H1 (cell line): ENCODE data around the gene SLC7A7. TPM values are rescaled to one million over a fixed set of nuclear protein-coding genes. Genes with fewer than 3 reads are reported as not detected.

Source experiments
- CTCF ChIA-PET: fragments of 300-600 bp; sonication (Branson Sonifier 250); formaldehyde crosslinking; loops from one replicate; lab custom pipeline; 2021; ENCODE audit not compliant: partially characterized antibody; lab: Charles Lee
- POLR2A ChIA-PET: fragments of 300-600 bp; sonication (Branson Sonifier 250); formaldehyde crosslinking; loops from one replicate; lab custom pipeline; 2021; ENCODE audit warnings: inconsistent platforms; ENCODE audit not compliant: partially characterized antibody; lab: Charles Lee
- DNase-seq, 2 experiments: peaks; one replicate each; pipeline versions ENCODE4 v3.0.0 to v3.0.0-alpha.2; 2010 to 2022; ENCODE audit warnings: low spot score in 2 of 2, low read depth in 1 of 2, mixed read lengths in 1 of 2
- FAIRE-seq: peaks from 2 replicates; lab custom pipeline; 2011; peaks lifted over from hg19 to GRCh38; lab: Jason Lieb, UNC
- H2AFZ ChIP-seq: 2 replicates; pipeline ENCODE4 v1.8.1; 2012; ENCODE audit warnings: low read length, inconsistent platforms
- H2AK5ac ChIP-seq: 2 replicates; pipeline ENCODE4 v1.6.1; 2013; ENCODE audit warnings: low read depth, low read length
- H2BK120ac ChIP-seq: replicated peaks from 2 replicates; pipeline ENCODE3; 2013; ENCODE audit warnings: low read depth, low read length, inconsistent platforms
- H2BK12ac ChIP-seq: 2 replicates; pipeline ENCODE4 v1.6.1; 2013; ENCODE audit warnings: low read depth, low read length
- H2BK15ac ChIP-seq: 2 replicates; pipeline ENCODE4 v1.6.1; 2013; ENCODE audit warnings: low read length
- H2BK20ac ChIP-seq: 2 replicates; pipeline ENCODE4 v1.6.1; 2013; ENCODE audit warnings: low read length
- H2BK5ac ChIP-seq: 2 replicates; pipeline ENCODE4 v1.6.1; 2013; ENCODE audit warnings: low read depth, low read length
- H3K14ac ChIP-seq: 2 replicates; pipeline ENCODE4 v1.6.1; 2013; ENCODE audit warnings: inconsistent platforms; ENCODE audit not compliant: insufficient read length
- H3K18ac ChIP-seq: 2 replicates; pipeline ENCODE4 v1.6.1; 2013; ENCODE audit warnings: low read length; ENCODE audit errors: extremely low read depth
- H3K23ac ChIP-seq: 2 replicates; pipeline ENCODE4 v1.6.1; 2013; ENCODE audit warnings: inconsistent platforms; ENCODE audit not compliant: insufficient read length
- H3K23me2 ChIP-seq: 2 replicates; pipeline ENCODE4 v1.6.1; 2013; ENCODE audit warnings: low read depth, low read length
- H3K27ac ChIP-seq: 2 replicates; pipeline ENCODE4 v1.6.1; 2011; ENCODE audit warnings: low read depth, low read length, inconsistent platforms
- H3K27me3 ChIP-seq, 4 experiments: replicated peaks in 1 of 4; 1 replicate in 1 of 4; 2 replicates in 3 of 4; pipeline versions ENCODE4 v1.6.1 to v1.8.1; 2011 to 2013; ENCODE audit warnings: low read length in 3 of 4, mild to moderate bottlenecking in 3 of 4, inconsistent platforms in 2 of 4, mixed read lengths in 2 of 4, moderate library complexity in 1 of 4; ENCODE audit not compliant: control insufficient read depth in 3 of 4, insufficient read depth in 3 of 4; ENCODE audit errors: extremely low read depth in 1 of 4
- H3K36me3 ChIP-seq, 4 experiments: 2 replicates each; pipeline versions ENCODE4 v1.6.1 to v1.8.1; 2011 to 2013; ENCODE audit warnings: mild to moderate bottlenecking in 4 of 4, low read length in 3 of 4, moderate library complexity in 2 of 4, control low read depth in 1 of 4, inconsistent platforms in 1 of 4; ENCODE audit not compliant: insufficient read depth in 4 of 4, control insufficient read depth in 2 of 4
- H3K4ac ChIP-seq: replicated peaks from 2 replicates; pipeline ENCODE3; 2013; ENCODE audit warnings: low read length, low read depth, mixed read lengths, inconsistent platforms; ENCODE audit not compliant: insufficient read length
- H3K4me1 ChIP-seq, 4 experiments: replicated peaks in 1 of 4; 1 replicate in 1 of 4; 2 replicates in 3 of 4; pipeline versions ENCODE4 v1.6.1 to v1.8.1; 2011 to 2013; ENCODE audit warnings: low read length in 3 of 4, inconsistent platforms in 2 of 4, mixed read lengths in 1 of 4; ENCODE audit not compliant: insufficient read depth in 4 of 4, control insufficient read depth in 3 of 4
- H3K4me2 ChIP-seq, 2 experiments: 2 replicates each; pipeline versions ENCODE4 v1.6.1 to v1.8.1; 2011 to 2013; ENCODE audit warnings: low read depth in 2 of 2, low read length in 2 of 2, control low read depth in 1 of 2, inconsistent platforms in 1 of 2, mild to moderate bottlenecking in 1 of 2; ENCODE audit not compliant: insufficient read depth in 1 of 2
- H3K4me3 ChIP-seq, 4 experiments: fragments of 200-600, 300-600 bp in 1 of 4; sonication (generic), shearing (Covaris generic), sonication (Bioruptor Twin) in 1 of 4; 2 replicates each; pipeline versions ENCODE4 v1.5.1 to v1.8.1; 2011 to 2016; ENCODE audit warnings: low read length in 4 of 4, low read depth in 3 of 4, control low read depth in 2 of 4, inconsistent platforms in 2 of 4, mild to moderate bottlenecking in 2 of 4, mixed read lengths in 1 of 4, moderate library complexity in 1 of 4; ENCODE audit not compliant: insufficient read depth in 2 of 4; ENCODE audit errors: extremely low read depth in 1 of 4
- H3K56ac ChIP-seq: replicated peaks from 2 replicates; pipeline ENCODE3; 2013; ENCODE audit warnings: low read depth, mild to moderate bottlenecking, mixed read lengths, low read length, inconsistent platforms; ENCODE audit not compliant: insufficient read length
- H3K79me1 ChIP-seq: 2 replicates; pipeline ENCODE4 v1.6.1; 2013; ENCODE audit warnings: low read depth, low read length, control low read depth
- H3K79me2 ChIP-seq, 2 experiments: 2 replicates each; pipeline versions ENCODE4 v1.6.1 to v1.8.1; 2012 to 2013; ENCODE audit warnings: low read length in 2 of 2, mild to moderate bottlenecking in 2 of 2, inconsistent platforms in 1 of 2; ENCODE audit not compliant: insufficient read depth in 2 of 2, control insufficient read depth in 1 of 2
- H3K9ac ChIP-seq, 4 experiments: replicated peaks in 1 of 4; 1 replicate in 1 of 4; 2 replicates in 3 of 4; pipeline versions ENCODE4 v1.6.1 to v1.8.1; 2011 to 2013; ENCODE audit warnings: low read depth in 3 of 4, low read length in 3 of 4, control low read depth in 2 of 4, mild to moderate bottlenecking in 2 of 4, moderate library complexity in 2 of 4, inconsistent platforms in 1 of 4; ENCODE audit errors: extremely low read depth in 1 of 4
- H3K9me3 ChIP-seq, 2 experiments: 2 replicates each; pipeline versions ENCODE4 v1.6.1 to v1.8.1; 2012 to 2013; ENCODE audit warnings: mild to moderate bottlenecking in 2 of 2, moderate library complexity in 2 of 2, control low read depth in 1 of 2, inconsistent platforms in 1 of 2, low read depth in 1 of 2, low read length in 1 of 2, mixed read lengths in 1 of 2; ENCODE audit not compliant: insufficient read depth in 2 of 2
- H4K20me1 ChIP-seq, 2 experiments: replicated peaks in 1 of 2; 2 replicates each; pipeline versions ENCODE3 to v1.8.1; 2011 to 2013; ENCODE audit warnings: inconsistent platforms in 2 of 2, low read length in 2 of 2, mild to moderate bottlenecking in 1 of 2; ENCODE audit not compliant: insufficient read depth in 2 of 2, control insufficient read depth in 1 of 2
- H4K5ac ChIP-seq: 2 replicates; pipeline ENCODE4 v1.6.1; 2013; ENCODE audit warnings: low read length, low read depth, mixed read lengths, inconsistent platforms; ENCODE audit not compliant: insufficient read length
- H4K8ac ChIP-seq: 2 replicates; pipeline ENCODE4 v1.8.0; 2013; ENCODE audit warnings: mild to moderate bottlenecking, moderate library complexity, low read length, inconsistent platforms; ENCODE audit not compliant: insufficient read depth; ENCODE audit errors: extremely low read depth
- H4K91ac ChIP-seq: replicated peaks from 2 replicates; pipeline ENCODE3; 2013; ENCODE audit warnings: low read length, mixed read lengths, inconsistent platforms; ENCODE audit not compliant: insufficient read length
- CEBPB ChIP-seq: IDR thresholded peaks from 2 replicates; pipeline ENCODE4 v1.6.1; 2012; ENCODE audit warnings: low read depth, low read length
- CREB1 ChIP-seq: IDR thresholded peaks from 2 replicates; pipeline ENCODE4 v1.6.1; 2012; ENCODE audit warnings: inconsistent platforms
- EGR1 ChIP-seq: IDR thresholded peaks from 2 replicates; pipeline ENCODE4 v1.6.1; 2011; ENCODE audit warnings: low read depth, low read length, borderline replicate concordance
- HDAC2 ChIP-seq, 2 experiments: fragments of 300-600 bp in 1 of 2; sonication (generic) in 1 of 2; IDR thresholded peaks; 2 replicates each; pipeline ENCODE4 v1.6.1; 2011 to 2012; ENCODE audit warnings: low read depth in 2 of 2, low read length in 2 of 2, mild to moderate bottlenecking in 2 of 2, moderate library complexity in 2 of 2, borderline replicate concordance in 1 of 2, inconsistent platforms in 1 of 2
- KDM1A ChIP-seq: fragments of 200-600, 300-600 bp; sonication (generic); IDR thresholded peaks from 2 replicates; pipeline ENCODE4 v1.7.1; 2016; ENCODE audit warnings: mild to moderate bottlenecking, low read length, borderline replicate concordance
- NRF1 ChIP-seq: IDR thresholded peaks from 2 replicates; pipeline ENCODE4 v1.6.1; 2011; ENCODE audit warnings: mild to moderate bottlenecking, low read depth, low read length, improper control_type of control experiment
- RXRA ChIP-seq: IDR thresholded peaks from 2 replicates; pipeline ENCODE4 v1.6.1; 2011; ENCODE audit warnings: low read depth, mild to moderate bottlenecking, low read length, moderate library complexity; ENCODE audit not compliant: insufficient read depth
- SAP30 ChIP-seq: fragments of 300-600 bp; sonication (generic); IDR thresholded peaks from 2 replicates; pipeline ENCODE4 v1.7.1; 2012; ENCODE audit warnings: low read length, moderate library complexity, mild to moderate bottlenecking, inconsistent platforms; ENCODE audit not compliant: insufficient read depth, insufficient replicate concordance
- SIN3A ChIP-seq, 2 experiments: IDR thresholded peaks in 1 of 2; conservative IDR thresholded peaks in 1 of 2; 2 replicates each; pipeline ENCODE4 v1.6.1; 2011 to 2012; ENCODE audit warnings: low read length in 2 of 2, improper control_type of control experiment in 1 of 2, low read depth in 1 of 2, mild to moderate bottlenecking in 1 of 2
- SP2 ChIP-seq: IDR thresholded peaks from 2 replicates; pipeline ENCODE4 v1.6.1; 2012; ENCODE audit warnings: mild to moderate bottlenecking, low read length, inconsistent platforms
- SRF ChIP-seq: IDR thresholded peaks from 2 replicates; pipeline ENCODE4 v1.6.1; 2011; ENCODE audit warnings: mild to moderate bottlenecking, low read depth, low read length, moderate library complexity
- TEAD4 ChIP-seq: IDR thresholded peaks from 2 replicates; pipeline ENCODE4 v1.6.1; 2012; ENCODE audit warnings: low read depth, low read length, inconsistent platforms, mixed read lengths
- WGBS, 2 experiments: shearing (Covaris generic) in 1 of 2; methylation state at CpG; one replicate each; pipeline versions ENCODE4 v1.1.6 to v1.1.7; 2013 to 2015; ENCODE audit warnings: low lambda C conversion rate in 2 of 2, mixed read lengths in 2 of 2, inconsistent platforms in 1 of 2, low coverage in 1 of 2, missing lambda C conversion rate in 1 of 2; ENCODE audit not compliant: insufficient replicate concordance in 2 of 2, insufficient coverage in 1 of 2, insufficient read length in 1 of 2; ENCODE audit errors: extremely low coverage in 1 of 2, missing lambda C conversion rate in 1 of 2; 5-methylcytosine and 5-hydroxymethylcytosine counted together
- polyA plus RNA-seq, 7 experiments: library from polyadenylated mRNA; depleted of rRNA in 3 of 7; stranded (reverse) in 5 of 7; unstranded in 2 of 7; fragments of >200 nt in 5 of 7; fragments of 200-250 nt in 2 of 7; gene quantifications; 1 replicate in 5 of 7; 2 replicates in 1 of 7; 4 replicates in 1 of 7; pipeline versions ENCODE4 v1.2.1 to v1.2.3, GENCODE V29; 2011 to 2013; ENCODE audit warnings: missing spikeins in 2 of 7, mixed read lengths in 2 of 7
- total RNA-seq: library from RNA; stranded (reverse); fragmentation: NEBNext Ultra II Directional; extraction: Animal tissue kit (Norgen Biotek cat#: 25700); gene quantifications from 2 replicates; pipeline ENCODE4 v1.2.1, GENCODE V29; 2021

SLC7A7 gene
- total and polyA plus RNA-seq, 2 of the 8 experiments (the other 6 are each of a cell fraction or from before 2014, with no cell fraction given) = 5.8 to 14.9 TPM

GRCh38 chr14:22794551-22794951 is 20.7 kb downstream of the SLC7A7 start:
- WGBS, 2 experiments = 91% methylated on average over 7 of the region's 7 CpGs; no CpG with 5 or more reads in 1 of the 2 experiments
- Histone ChIP-seq H2BK20ac (no peak overlapping the region), H3K4me3 (no peak overlapping the region), H3K79me1 (no peaks in the 10 kb centered on the region), H3K27me3 (no peaks in the 10 kb centered on the region), H2BK5ac (no peak overlapping the region), H3K79me2 (no peaks in the 10 kb centered on the region), H3K4me1 (peaks cover 2 to 11% (median 6%) of the 10 kb centered on the region in 4 experiments), H3K14ac (no peak overlapping the region), H4K91ac (no peak overlapping the region), H3K56ac (no peak overlapping the region), H2BK15ac (no peak overlapping the region), H4K5ac (no peak overlapping the region), H3K4me2 (no peak overlapping the region), H3K9me3 (peaks cover 0 to 4% of the 10 kb centered on the region in 2 experiments; a peak in 1 of 4 replicates), H3K4ac (no peak overlapping the region), H3K23ac (no peak overlapping the region), H3K27ac (no peak overlapping the region), H3K9ac (no peak overlapping the region), H2AFZ (no peak overlapping the region), H3K36me3 (no peaks in the 10 kb centered on the region), H3K18ac (no peak overlapping the region), H2BK12ac (no peak overlapping the region), H2AK5ac (no peak overlapping the region), H4K20me1 (no peaks in the 10 kb centered on the region), H3K23me2 (no peaks in the 10 kb centered on the region), H4K8ac (no peak overlapping the region), H2BK120ac (no peak overlapping the region)
- FAIRE-seq (no peak), DNase-seq (no peak)
- TF ChIP-seq SRF (no peak), NRF1 (no peak), HDAC2 (IDR thresholded peaks at IDR 0.05; ENCODE audit: borderline replicate concordance in 1 of 2, low read depth in 2 of 2, low read length in 2 of 2) (no peak), SAP30 (no peak), CEBPB (no peak), RXRA (no peak), CREB1 (no peak), KDM1A (no peak), SIN3A (conservative IDR thresholded peaks at IDR 0.05 in 1 of 2, IDR thresholded peaks at IDR 0.05 in 1 of 2; ENCODE audit: low read depth in 1 of 2, low read length in 2 of 2) (no peak), SP2 (no peak), TEAD4 (no peak), EGR1 (no peak)
- CTCF ChIA-PET = interaction anchor here (0.7 to 53.1 kb wide), 5 partner anchors 14 to 136 kb away, joined by 3 to 1562 read pairs (median 3); partner anchors contain the start of genes LRP10, MMP14 and REM2
- POLR2A ChIA-PET = no interaction called here
